Stimulated activated CD4-positive, alpha-beta T cell treated with anti-CD3 and anti-CD28 coated beads, Interleukin-1b, Interleukin-23, amount 100 ng/mL, for 4 hours (primary cell): ENCODE measurements around the gene LCN10.

Source experiments
- DNase-seq, 2 donors: peaks; one replicate each; pipeline ENCODE4 v3.0.0-alpha.2; 2020; ENCODE audit warnings: low read depth in 2 of 2

Gene LCN10

DNA sequence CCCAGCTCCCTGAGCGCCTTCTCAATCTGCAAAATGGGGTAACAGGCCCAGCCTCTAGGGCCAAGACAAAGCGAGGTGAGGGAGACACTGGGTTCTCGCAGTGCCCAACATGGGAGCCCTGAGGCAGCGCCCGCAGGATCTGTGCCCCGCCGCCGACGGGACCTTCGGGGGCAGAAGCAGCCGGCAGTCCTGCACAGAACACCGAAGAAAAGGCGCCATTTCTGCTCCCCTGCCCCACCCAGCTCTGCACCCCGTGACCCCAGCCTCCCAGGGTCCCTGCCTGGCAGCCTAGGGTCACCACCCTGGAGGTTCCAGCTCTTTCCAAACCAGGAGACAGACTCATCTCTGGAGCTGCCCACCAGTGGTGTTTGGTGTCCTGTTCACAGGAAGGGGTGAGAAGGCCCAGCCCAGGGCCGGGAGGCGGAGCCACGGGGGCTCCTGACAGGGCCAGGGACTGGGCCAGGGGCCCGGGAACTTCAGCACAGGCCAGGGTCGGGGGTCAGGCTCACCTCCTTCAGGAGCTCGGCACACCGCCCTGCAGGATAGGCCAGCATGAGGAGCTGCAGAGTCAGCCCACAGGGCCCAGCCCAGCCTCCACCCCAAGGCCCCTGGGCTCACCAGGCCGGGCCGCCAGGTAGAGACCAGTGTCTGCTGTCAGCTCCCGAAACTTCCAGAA, 12.0 kb upstream of the LCN10 start:
- DNase-seq = no peak

DNA sequence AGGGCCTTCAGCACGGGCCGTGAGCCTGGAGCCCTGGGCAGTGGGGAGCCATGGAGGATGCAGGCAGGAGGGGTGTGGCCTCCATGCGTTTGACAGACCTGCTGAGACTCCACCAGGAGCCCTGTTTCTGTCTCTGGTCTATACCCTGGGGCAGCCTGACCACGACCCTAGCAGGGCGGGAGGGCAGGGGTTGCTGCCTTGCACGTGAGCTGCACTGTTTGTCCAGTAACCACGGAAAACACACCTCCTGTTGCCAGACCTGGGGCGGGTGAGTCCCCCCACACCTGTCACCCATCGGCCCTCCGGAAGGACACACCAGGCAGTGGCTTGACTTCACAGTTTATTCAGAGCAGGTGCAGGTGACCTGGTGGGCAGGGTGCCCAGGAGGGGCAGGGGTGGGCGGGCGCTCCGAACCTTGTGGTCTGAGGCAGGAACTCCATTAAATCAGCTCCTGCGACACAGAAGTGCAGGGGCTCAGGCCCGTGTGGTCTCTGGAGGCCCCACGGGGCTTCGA, 11.4 kb upstream of the LCN10 start:
- DNase-seq = no peak

DNA sequence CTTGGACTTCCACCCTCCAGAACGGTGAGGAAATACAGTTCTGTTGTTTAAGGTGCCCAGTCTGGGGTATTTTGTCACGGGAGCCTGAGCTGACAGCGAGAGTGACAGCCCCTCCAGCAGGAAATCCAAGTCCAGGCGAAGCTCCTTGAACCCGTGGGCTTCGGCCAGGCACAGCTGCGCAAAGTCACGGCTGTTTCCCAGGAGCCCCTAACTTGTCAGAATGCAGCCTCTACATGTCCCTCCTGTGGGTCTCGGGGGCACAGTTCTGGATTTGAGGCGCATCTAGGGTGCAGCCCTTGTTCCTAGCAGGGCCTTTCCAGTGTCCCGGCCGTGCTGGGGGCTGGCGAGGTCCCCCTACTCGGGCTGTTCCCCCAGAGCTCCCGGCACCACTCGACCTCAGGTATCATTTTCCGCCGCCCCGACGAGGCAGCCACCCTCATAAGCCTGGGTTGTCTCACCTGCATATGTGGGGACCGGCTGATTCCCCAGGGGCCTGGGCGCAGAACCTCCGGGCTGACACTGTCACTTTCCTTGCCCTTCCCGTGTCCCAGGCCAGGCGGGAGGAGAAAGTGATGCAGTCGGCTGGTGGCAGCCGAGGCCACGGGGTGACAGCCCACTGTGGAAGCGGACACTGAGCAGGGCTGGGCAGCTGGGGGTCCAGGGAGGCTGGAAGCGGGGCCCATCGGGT, 10.8 kb upstream of the LCN10 start:
- no peak for DNase-seq

DNA sequence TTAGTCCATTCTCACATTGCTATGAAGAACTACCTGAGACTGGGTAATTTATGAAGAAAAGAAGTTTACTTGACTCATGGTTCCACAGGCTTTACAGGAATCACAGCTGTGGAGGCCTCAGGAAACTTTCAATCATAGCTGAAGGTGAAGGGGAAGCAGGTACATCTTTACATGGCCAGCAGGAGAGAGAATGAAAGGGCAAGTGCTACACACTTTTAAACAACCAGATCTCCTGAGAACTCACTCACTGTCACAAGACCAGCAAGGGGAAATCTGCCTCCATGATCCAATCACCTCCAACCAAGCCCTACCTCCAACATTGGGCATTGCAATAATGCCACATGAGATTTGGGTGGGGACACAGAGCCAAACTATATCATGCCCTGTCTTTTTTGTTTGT, 9.1 kb upstream of the LCN10 start:
- no peak for DNase-seq

DNA sequence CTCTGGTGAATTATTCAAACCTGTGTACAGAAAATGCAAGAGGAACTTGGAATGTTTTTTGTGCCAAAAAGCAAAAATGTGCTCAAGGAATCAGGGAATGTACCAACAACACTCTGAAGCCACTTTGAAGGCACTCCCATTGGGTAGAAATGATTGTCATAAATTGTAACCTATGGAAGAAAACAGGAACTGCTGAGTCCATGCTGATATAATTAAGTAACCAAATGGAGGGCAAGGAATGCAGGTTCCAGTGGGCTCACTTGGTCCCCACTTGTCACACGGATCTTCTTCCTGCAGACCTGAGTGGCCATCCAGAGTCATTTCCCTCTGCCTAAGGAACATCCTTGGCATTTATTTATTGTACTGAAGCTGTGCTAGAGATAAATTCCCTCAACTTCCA, 8.5 kb upstream of the LCN10 start:
- no peak for DNase-seq

DNA sequence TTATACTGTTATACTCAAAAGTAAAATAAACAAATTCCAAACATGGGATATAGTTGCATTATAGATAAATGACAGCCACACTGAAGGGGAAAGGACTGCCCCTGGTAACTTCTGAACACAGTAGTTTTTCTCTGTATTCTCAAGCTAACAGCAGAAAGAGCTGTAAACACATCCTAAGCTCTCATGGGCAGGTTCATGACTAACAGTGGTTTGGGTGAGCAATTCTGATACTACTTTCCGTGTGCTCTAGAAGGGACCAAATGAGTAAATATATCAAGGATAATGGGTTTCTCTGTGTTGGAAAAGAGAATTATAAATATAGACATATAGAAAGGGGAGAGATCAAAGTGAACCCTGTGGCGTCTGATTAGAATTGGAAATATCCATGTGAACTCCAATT, 7.8 kb upstream of the LCN10 start:
- DNase-seq = no peak

DNA sequence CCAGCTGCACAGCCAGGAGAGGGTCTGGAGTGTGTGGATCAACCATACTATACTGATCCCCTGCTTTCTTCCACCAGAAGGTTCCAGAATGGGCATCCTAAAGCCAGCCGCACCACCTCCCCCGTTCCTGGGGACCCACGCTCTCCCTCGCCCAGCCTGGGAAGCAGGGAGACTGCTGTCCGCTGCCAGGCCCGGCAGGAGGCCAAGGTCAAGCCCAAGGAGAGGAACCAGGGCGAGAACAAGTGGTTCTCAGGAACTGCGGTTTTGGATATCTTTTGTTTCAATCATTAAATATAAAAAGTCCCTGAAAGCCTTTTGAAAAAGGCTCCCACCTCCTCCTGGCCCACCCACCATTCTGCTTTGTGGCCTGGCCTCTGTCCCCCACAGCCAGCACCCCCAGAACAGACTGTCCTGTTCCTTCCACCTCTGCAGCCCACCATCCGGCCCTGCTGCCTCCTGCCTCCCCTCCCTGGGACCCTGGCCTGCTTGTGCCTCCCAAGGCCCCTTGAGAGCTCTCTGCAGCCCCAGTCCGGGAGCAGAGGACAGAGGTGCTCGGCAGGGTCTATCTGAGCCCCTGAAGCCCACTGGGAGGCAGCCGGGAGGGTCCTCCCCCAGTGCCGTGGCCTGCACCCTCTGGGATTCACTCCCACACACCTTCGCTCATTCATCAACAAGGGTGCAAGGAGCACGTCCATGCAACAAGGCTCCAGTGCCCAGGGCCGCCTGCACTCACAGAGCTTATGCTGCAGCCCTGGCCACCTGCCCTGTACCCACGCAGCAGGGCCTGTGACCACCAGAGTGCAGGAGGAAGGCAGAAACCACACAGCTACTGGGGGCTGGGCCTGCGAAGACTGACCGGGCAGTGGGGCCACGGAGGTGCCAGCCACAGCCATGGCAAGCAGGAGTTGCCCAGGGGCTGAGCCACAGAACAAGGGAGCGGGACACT, 6.2 kb upstream of the LCN10 start:
- DNase-seq = no peak

DNA sequence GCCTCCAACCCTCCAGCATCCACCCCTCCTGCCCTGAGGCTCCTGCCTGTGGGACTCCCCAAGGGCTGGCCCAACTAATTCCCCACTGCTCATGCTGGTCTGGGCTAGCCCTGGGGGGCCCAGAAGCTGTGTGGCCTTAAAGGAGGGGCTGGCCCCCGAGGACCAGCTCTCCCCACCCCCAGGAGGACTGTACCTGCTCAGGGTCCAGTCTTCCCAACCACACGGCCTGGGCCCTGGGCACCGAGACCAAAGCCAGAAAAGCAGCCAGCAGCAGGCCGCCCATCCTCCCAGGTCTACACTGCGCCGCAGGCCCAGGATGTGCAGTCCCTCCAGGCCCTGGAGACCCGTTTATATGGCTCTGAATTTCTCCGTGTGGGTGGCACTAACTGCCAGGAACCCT, 5.5 kb upstream of the LCN10 start, which contains the start of gene LCN6:
TSS of gene LCN6 (minus strand) at position 325 of the 400 bp plus-strand sequence. CDS start at position 283, 42 bp downstream.
- DNase-seq = no peak

DNA sequence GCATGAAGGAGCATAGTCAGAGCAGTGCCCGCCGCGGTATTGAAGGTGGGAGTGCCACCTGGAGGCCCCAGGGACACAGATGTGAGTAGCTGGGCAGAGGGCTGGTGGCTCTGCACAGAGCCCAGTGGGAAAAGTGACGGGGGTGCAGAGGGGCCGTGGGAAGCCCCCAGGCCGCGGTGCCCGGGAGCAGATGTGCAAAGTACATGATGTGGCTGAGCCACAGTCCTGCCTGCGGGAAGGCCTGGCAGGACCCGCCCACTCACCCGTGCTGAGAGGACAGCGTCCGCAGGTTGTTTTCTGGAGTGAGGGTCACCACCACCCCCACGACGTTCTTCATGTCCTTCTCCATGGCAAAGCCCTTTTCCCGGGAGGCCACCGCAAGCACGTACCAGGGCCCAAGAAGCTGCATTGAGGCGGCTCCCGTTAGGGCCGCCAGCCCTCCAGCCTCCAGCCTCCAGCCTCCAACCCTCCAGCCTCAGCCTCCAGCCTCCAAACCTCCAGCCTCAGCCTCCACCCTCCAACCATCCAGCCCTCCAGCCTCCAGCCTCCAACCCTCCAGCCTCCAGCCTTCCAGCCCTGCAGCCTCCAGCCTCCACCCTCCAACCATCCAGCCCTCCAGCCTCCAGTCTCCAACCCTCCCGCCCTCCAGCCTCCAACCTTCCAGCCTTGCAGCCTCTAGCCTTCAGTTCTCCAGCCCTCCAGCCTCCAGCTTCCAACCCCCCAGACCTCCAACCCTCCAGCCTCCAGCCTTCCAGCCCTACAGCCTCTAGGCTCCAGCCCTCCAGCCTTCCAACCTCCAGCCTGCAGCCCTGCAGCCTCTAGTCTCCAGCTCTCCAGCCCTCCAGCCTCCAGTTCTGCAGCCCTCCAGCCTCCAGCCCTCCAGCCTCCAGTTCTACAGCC, 4.7 kb upstream of the LCN10 start:
- DNase-seq = no peak

DNA sequence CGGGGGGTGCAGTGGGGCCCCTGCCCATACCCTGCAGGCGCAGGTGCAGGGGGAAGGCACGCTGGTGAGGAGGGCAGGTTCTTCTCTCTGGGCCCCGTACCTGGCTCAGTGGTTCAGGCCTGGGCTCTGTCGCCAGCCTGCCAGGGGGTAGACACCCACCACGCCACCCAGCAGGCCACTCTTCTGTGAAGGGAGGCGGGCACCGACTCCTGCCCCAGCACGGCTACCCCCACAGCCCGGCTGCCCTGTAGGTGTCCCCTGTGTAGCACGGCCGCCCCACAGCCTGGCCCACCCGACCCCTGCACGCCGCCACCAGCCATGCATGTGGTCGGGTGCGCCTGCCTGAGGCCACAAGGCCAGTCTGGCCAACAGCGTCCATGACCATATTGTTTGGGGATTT, 3.9 kb upstream of the LCN10 start:
- DNase-seq = no peak

DNA sequence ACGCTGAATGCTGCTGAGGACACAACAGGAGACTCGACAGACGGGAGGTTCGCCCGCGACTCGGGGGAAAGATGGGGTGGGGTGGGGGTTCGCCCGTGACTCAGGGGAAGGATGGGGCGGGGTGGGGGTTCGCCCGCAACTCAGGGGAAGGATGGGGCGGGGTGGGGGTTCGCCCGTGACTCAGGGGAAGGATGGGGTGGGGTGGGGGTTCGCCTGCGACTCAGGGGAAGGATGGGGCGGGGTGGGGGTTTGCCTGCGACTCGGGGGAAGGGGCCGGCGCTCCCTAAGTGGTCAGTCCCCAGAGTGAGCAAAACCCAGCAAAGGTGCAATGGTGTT, 3.4 kb upstream of the LCN10 start:
- DNase-seq = no peak

DNA sequence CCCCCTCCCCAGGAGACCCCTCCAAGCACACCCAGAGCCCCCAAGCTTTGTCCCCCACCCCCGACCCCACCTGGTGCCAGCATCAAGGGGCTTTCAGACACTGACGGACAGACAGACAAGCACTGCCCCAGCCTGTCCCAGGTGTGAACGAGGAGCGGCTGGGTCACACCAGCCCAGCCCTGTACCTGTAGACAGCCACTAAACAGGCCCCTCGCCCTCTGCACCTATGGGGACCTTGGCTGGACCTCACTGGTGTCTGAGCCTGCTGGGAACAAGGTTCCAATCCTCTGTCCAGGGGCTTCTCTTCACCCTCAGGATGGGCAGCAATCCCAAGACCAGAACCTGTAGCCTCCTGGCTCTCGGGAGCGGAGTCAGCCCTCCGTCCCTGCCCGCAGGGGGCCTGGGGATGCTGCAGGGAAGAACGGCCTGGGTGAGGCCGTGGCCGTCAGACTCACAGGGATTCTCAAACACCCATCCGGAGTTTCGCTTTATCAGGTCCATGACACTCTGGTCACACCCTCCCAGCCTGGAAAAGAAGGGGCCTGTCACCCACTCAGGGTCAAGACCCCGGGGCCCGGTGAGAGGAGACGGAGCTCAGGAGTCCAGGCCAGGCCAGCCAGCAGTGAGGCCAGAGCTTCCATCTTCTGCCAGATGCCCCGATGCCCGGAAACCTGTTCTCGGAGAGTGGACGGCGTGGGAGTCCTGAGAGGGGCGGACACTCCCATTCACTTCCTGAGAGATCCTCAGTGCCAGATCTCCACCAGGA, 2.8 kb upstream of the LCN10 start:
- DNase-seq = no peak

DNA sequence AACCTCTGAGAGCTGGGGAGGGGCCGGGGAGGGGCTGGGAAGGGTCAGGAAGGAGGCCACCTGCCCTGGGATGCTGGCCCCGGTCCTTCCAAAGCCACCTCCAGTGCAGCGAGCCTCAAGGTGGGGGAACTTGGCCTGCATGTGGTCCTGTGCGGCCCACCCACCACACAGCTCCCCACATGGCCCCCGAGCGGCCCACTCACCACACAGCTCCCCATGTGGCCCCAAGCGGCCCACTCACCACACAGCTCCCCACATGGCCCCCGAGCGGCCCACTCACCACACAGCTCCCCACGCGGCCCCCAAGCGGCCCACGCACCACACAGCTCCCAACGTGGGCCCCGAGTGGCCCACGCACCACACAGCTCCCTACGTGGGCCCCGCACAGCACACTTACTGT, 2.0 kb upstream of the LCN10 start:
- no peak for DNase-seq

DNA sequence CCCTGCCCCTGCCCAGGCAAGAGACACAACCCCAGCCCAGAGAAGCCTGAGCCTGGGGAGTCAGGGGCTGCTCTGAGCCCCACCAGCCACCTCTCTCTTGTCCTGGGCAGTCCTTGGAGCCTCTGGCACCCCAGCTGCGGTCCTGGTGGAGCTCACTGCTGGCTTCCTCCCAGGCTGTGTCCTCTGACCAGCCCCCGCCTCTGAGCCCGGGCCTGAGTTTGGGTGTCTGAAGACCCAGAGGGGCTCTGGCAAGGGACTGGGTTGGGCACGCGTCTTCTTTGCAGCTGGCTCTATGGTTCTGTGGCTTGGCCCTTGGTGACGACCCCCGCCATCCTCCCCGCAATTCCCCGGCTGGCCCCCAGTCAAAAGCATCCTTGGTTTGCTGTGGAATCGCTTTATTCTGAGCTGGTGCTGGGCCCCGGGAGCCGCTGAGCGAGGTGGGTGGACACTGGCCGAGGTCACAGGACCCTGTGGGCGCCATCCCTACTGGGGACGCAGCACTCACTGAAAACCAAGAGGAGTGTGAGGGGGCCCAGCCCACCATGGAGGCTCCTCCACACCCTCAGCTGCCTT, 985 bp upstream of the LCN10 start:
- DNase-seq = no peak

DNA sequence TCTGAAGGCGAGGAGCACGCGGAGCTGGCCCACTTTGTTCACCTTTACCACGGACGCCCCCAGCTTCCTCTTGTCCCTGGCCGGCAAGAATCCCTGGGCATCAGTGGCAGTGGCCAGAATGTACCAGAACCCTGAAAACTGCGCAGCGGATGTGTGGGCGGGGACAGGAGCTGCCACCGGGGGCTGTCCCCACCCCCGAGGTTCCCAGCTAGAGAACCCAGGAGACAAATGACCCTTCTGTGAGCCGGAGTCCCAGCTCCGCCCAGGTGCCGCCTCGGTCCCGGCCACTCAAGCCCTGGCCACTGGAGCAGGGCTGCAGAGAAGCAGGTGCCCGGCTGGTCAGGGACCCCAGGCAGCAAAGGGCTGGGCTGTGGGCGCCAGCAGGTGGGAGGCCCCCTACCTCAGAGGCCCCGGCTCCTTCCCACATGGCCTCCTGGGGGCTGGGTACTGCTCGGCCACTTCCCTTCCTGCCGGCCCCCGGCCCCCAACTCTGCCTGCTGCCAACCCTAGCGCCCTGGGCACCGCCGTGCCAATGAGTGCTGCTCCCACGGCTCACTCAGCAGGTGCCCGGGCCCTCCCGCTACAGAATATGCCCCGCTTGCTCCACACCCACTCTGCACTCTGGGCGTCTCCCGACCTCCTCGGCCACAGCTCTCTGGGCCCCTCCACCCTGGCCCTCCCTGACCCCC, 713 bp downstream of the LCN10 start:
- peak in 1 of 2 donors; percentile 39 for DNase-seq

DNA sequence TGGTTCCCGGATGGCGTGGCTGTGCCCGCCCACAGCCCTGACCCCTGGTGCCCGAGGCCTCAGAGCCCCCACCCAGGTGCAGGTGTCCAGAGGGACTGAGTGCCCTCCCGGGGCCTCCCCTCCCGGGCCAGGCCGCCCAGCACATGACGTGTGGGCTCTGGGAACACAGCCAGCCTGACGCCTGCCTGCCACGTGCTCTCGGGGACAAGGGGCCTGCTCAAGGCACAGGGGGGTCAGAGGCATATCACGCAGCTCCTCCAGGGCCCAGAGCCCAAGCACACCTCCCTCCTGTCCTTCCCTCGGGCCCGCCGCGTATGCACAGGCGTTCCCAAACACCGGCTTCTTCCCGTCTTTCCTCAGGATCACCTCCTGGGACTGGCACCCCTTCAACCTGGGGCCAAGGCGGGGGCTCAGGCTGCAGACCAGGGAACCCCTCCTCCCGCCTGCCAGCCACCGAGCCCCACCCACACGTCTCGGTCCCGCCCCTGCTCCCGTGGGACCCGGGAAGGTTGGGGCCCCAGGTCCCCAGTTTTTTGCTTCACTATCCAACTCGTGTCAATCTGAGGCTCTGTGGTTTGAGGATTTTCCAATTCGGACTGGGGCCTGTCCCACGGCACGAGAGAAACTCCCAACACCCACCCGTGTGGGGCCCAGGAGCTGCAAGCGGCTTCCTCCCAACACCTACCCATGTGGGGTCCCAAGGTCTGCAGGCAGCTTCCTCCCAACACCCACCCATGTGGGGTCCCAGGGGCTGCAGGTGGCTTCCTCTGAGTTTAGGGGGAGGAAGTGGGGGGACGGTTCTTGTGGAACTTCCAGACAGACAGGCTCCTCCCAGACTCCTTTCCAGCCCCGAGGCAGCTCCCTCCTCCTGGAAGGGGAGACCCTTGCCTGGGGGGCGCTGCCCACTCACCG, 1.5 kb downstream of the LCN10 start:
- no peak for DNase-seq

DNA sequence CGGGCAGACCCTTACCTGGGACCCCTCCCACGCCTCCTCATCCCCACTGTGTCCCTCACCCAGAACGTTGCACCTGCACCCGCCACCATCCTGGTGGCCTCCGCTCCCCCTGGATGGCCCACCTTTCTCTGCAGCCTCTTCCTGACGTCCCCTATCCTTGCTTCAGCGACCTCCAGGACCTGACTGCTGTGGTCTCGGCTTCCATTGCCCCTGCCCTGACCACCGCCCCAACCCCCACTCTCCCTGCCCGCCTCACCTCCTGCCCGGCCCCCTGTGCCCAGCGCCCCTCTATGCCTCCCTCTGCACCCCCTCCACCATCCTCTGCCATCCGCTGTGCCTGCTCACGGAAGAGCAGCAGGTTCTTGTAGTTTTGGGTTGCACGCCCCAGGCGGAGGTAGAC, 2.2 kb downstream of the LCN10 start:
- no peak for DNase-seq

DNA sequence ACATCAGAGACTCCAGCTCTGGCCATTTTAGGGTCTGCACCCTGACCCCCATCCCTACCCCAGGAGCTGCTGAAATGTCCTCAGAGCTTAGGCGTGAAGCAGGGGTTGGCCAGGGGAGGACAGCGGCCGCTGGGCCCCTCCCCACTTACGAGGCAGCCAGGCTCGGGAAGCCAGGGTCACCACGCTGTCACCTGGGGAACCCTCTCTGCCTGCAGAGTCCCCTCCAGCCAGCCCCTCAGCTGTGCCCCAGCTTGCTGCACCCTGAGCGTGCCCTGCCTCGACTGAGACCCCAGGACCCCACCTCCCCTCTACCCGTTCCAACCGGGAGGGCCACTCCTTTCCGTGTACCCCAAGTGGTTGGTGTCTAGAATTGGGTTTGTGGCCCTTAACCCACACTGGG, 2.7 kb downstream of the LCN10 start:
- no peak for DNase-seq

DNA sequence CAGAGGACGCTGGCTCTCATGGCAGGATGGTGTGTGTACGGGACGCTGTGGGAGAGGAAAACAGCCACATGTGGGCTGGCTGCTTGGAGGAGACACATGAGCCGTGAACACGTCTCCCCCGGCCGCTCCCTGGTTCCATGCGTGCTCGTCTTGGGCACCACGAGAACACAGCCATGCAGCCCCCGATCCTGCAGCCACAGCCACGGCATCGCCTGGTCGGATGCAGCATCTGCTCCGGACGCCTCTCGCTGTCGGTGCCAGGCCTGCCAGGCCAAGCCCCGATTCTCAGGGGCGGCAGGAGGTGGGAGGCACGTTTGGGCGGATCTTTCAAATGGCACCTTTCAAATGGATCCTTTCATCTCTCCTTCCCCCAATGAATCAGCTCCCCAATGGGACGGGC, 3.2 kb downstream of the LCN10 start:
- DNase-seq = no peak
